Stimulated activated CD8-positive, alpha-beta memory T cell treated with anti-CD3 and anti-CD28 coated beads, Interleukin-15, amount 100 ng/mL, for 48 hours (primary cell): ENCODE measurements around the gene CADM1.
"Not testable (repeated sequence)": the region's sequence is repeated elsewhere in the genome, so short reads cannot be mapped to it uniquely, and the experiment has no call there.

Experiments
- DNase-seq, 2 donors: peaks; one replicate each; pipeline ENCODE4 v3.0.0-alpha.2; 2020; ENCODE audit warnings: low read depth in 2 of 2

Gene CADM1

GRCh38 chr11:115476463-115477286 is 27.5 kb downstream of the CADM1 start:
- DNase-seq: no peak

GRCh38 chr11:115475564-115475963 is 28.7 kb downstream of the CADM1 start:
- DNase-seq: no peak

- not testable (repeated sequence) for DNase-seq
Measured at GRCh38 chr11:115474306-115474705, 29.9 kb downstream of the CADM1 start.

GRCh38 chr11:115473167-115473566 is 31.0 kb downstream of the CADM1 start:
- DNase-seq: no peak

GRCh38 chr11:115471367-115471766 is 32.8 kb downstream of the CADM1 start:
- no peak for DNase-seq

GRCh38 chr11:115470928-115471327 is 33.3 kb downstream of the CADM1 start:
- no peak for DNase-seq

GRCh38 chr11:115469361-115469760 is 34.9 kb downstream of the CADM1 start:
- DNase-seq: no peak

- no peak for DNase-seq
Measured at GRCh38 chr11:115466122-115466521, 38.1 kb downstream of the CADM1 start.

GRCh38 chr11:115464269-115464668 is 39.9 kb downstream of the CADM1 start:
- no peak for DNase-seq

GRCh38 chr11:115463606-115464005 is 40.6 kb downstream of the CADM1 start:
- no peak for DNase-seq

- no peak for DNase-seq
Measured at GRCh38 chr11:115462757-115463156, 41.5 kb downstream of the CADM1 start.

GRCh38 chr11:115462004-115462541 is 42.1 kb downstream of the CADM1 start:
- no peak for DNase-seq

- no peak for DNase-seq
Measured at GRCh38 chr11:115460512-115460911, 43.7 kb downstream of the CADM1 start.

GRCh38 chr11:115459563-115459962 is 44.7 kb downstream of the CADM1 start:
- DNase-seq: no peak

GRCh38 chr11:115458877-115459276 is 45.3 kb downstream of the CADM1 start:
- DNase-seq: no peak

GRCh38 chr11:115456019-115456418 is 48.2 kb downstream of the CADM1 start:
- no peak for DNase-seq

GRCh38 chr11:115455613-115456012 is 48.6 kb downstream of the CADM1 start:
- DNase-seq: no peak

- DNase-seq: no peak
Measured at GRCh38 chr11:115454525-115454924, 49.7 kb downstream of the CADM1 start.

GRCh38 chr11:115453693-115454490 is 50.3 kb downstream of the CADM1 start:
- no peak for DNase-seq

- no peak for DNase-seq
Measured at GRCh38 chr11:115452241-115452640, 52.0 kb downstream of the CADM1 start.

GRCh38 chr11:115450519-115450918 is 53.7 kb downstream of the CADM1 start:
- no peak for DNase-seq

- no peak for DNase-seq
Measured at GRCh38 chr11:115447273-115447864, 56.8 kb downstream of the CADM1 start.
